Measurements from ENCODE around the gene TAS2R50. TPM values are rescaled to one million over a fixed set of nuclear protein-coding genes. Genes with fewer than 3 reads are reported as not detected.

Gene TAS2R50
- total RNA-seq, 2 donors from 2014 or later = 1.5 to 7.1 TPM

DNA sequence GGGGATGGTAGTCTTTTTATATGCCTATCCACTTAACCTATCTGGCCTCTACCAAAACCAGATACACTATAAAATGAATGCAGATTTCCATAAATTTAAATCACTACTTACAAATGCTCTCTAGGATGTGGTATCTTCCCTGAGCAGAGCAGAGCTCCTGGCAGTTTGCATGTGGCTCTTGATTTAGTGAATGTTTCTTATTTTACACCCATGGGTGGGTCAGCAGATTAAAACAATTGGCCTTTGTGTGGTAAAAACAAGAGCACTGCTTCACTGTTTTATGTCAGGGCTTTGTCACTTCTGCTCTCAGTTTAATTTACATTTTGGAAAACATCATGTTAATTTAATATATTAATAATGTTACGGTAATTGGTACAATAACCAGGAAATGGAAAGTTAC lies 30.2 kb upstream of the TAS2R50 start:
- TF ChIP-seq, protein P1, sequence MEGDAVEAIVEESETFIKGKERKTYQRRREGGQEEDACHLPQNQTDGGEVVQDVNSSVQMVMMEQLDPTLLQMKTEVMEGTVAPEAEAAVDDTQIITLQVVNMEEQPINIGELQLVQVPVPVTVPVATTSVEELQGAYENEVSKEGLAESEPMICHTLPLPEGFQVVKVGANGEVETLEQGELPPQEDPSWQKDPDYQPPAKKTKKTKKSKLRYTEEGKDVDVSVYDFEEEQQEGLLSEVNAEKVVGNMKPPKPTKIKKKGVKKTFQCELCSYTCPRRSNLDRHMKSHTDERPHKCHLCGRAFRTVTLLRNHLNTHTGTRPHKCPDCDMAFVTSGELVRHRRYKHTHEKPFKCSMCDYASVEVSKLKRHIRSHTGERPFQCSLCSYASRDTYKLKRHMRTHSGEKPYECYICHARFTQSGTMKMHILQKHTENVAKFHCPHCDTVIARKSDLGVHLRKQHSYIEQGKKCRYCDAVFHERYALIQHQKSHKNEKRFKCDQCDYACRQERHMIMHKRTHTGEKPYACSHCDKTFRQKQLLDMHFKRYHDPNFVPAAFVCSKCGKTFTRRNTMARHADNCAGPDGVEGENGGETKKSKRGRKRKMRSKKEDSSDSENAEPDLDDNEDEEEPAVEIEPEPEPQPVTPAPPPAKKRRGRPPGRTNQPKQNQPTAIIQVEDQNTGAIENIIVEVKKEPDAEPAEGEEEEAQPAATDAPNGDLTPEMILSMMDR (IDR thresholded peaks at IDR 0.05) = no peak
- DNase-seq (ENCODE audit: low spot score) (no peak), ATAC-seq (ENCODE audit: insufficient number of reproducible peaks, low FRiP score, low read depth) (no peak)
- H3K4me1 ChIP-seq (ENCODE audit: control insufficient read depth in 1 of 2, low read depth in 2 of 2) = no peaks in the 10 kb centered on the region
- H3K9me3 ChIP-seq = no peaks in the 10 kb centered on the region
- no peaks in the 10 kb centered on the region for H3K27me3 ChIP-seq (replicated peaks; ENCODE audit: insufficient read depth)
- H3K36me3 ChIP-seq = no peaks in the 10 kb centered on the region
- no peak overlapping the region for H3K27ac ChIP-seq
- H3K4me3 ChIP-seq = no peak overlapping the region

- TF ChIP-seq, protein P1 (IDR thresholded peaks at IDR 0.05) = no peak
- H3K4me1 ChIP-seq (ENCODE audit: control insufficient read depth in 1 of 2, low read depth in 2 of 2) = no peaks in the 10 kb centered on the region
- no peaks in the 10 kb centered on the region for H3K9me3 ChIP-seq
- H3K27ac ChIP-seq = no peak overlapping the region
- H3K4me3 ChIP-seq = no peak overlapping the region
- no peaks in the 10 kb centered on the region for H3K36me3 ChIP-seq
- ATAC-seq (ENCODE audit: insufficient number of reproducible peaks, low FRiP score, low read depth) (no peak), DNase-seq (ENCODE audit: low spot score) (no peak)
- no peaks in the 10 kb centered on the region for H3K27me3 ChIP-seq (replicated peaks; ENCODE audit: insufficient read depth)
These were observed 29.2 kb upstream of the TAS2R50 start for GRCh38 chr12:11015775-11016430.

DNA sequence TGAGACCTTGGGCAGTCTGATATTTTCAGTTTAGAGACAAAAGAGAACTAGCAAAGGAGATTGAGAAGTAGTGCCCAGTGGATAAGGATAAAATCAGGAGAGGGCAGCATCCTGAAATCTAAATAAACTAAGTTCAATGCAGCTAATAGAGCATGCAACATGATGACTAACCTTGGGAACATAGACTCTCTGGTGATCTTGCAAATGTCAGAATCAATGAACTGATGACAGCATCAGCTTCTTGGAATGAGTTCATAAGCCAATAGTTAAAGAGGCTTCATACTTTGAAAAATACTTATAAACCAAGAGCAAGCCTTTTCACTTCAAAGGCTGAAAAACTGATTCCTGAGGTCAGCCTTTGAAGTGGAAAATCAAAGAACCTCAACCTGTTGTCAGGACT lies 27.5 kb upstream of the TAS2R50 start:
- Histone ChIP-seq H3K27ac (no peak overlapping the region), H3K9me3 (no peaks in the 10 kb centered on the region), H3K36me3 (no peaks in the 10 kb centered on the region), H3K4me1 (ENCODE audit: control insufficient read depth in 1 of 2, low read depth in 2 of 2) (no peaks in the 10 kb centered on the region), H3K4me3 (no peak overlapping the region), H3K27me3 (replicated peaks; ENCODE audit: insufficient read depth) (no peaks in the 10 kb centered on the region)
- TF ChIP-seq, protein P1 (IDR thresholded peaks at IDR 0.05) = no peak
- no peak for DNase-seq (ENCODE audit: low spot score)
- ATAC-seq (ENCODE audit: insufficient number of reproducible peaks, low FRiP score, low read depth) = no peak

DNA sequence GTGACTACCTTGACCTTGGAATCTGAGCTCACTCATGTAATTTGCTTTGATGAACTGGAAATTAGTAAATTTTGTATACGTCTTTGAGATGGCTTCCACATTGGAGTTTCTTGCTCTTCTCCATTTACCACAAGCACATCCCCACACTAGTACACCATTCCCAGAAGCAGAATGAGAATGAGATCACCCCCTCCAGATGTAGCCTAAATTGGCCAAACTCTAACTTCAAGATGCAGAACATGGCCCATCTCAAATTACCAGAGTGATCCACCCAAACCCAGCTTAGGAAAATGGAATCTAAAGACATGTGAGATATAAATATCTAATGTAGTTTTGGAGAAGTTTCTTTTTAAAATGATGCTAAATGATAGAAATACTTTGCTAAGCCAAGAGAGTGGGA lies 20.9 kb upstream of the TAS2R50 start:
- TF ChIP-seq, protein P1 (IDR thresholded peaks at IDR 0.05) = no peak
- ATAC-seq (ENCODE audit: insufficient number of reproducible peaks, low FRiP score, low read depth) = no peak

GRCh38 chr12:10998204-10998603 lies 11.5 kb upstream of the TAS2R50 start, which contains the start of gene TAS2R20:
Gene TAS2R20 (minus strand): TSS chr12:10998304. CDS start chr12:10997875, 429 bp downstream.
- TF ChIP-seq, protein P1 (IDR thresholded peaks at IDR 0.05) = no peak
- Histone ChIP-seq H3K9me3 (no peaks in the 10 kb centered on the region), H3K27me3 (replicated peaks; ENCODE audit: insufficient read depth) (no peaks in the 10 kb centered on the region), H3K4me1 (ENCODE audit: control insufficient read depth in 1 of 2, low read depth in 2 of 2) (no peaks in the 10 kb centered on the region), H3K36me3 (no peaks in the 10 kb centered on the region), H3K27ac (no peak within 1 kb of the TSS), H3K4me3 (no peak within 1 kb of the TSS)
- DNase-seq (ENCODE audit: low spot score) (no peak), ATAC-seq (ENCODE audit: insufficient number of reproducible peaks, low FRiP score, low read depth) (no peak)

More for the DNA sequence above, 20.9 kb upstream of the TAS2R50 start:
- DNase-seq (ENCODE audit: low spot score) = no peak
- H3K4me3 ChIP-seq = no peak overlapping the region
- peaks cover 0 to 3% of the 10 kb centered on the region in 2 donors for H3K4me1 ChIP-seq (ENCODE audit: control insufficient read depth in 1 of 2, low read depth in 2 of 2)
- H3K27ac ChIP-seq = no peak overlapping the region
- H3K27me3 ChIP-seq (replicated peaks; ENCODE audit: insufficient read depth) = no peaks in the 10 kb centered on the region
- H3K9me3 ChIP-seq = no peaks in the 10 kb centered on the region
- no peaks in the 10 kb centered on the region for H3K36me3 ChIP-seq
